ENCODE results near the gene PTGER1. TPM values are rescaled to one million over a fixed set of nuclear protein-coding genes. Genes with fewer than 3 reads are reported as not detected.

The PTGER1 gene
- total and polyA plus RNA-seq, 2 of the 13 experiments (the other 11 are each of a cell fraction or from before 2014, with no cell fraction given): 0.13 TPM; not detected in 1

DNA sequence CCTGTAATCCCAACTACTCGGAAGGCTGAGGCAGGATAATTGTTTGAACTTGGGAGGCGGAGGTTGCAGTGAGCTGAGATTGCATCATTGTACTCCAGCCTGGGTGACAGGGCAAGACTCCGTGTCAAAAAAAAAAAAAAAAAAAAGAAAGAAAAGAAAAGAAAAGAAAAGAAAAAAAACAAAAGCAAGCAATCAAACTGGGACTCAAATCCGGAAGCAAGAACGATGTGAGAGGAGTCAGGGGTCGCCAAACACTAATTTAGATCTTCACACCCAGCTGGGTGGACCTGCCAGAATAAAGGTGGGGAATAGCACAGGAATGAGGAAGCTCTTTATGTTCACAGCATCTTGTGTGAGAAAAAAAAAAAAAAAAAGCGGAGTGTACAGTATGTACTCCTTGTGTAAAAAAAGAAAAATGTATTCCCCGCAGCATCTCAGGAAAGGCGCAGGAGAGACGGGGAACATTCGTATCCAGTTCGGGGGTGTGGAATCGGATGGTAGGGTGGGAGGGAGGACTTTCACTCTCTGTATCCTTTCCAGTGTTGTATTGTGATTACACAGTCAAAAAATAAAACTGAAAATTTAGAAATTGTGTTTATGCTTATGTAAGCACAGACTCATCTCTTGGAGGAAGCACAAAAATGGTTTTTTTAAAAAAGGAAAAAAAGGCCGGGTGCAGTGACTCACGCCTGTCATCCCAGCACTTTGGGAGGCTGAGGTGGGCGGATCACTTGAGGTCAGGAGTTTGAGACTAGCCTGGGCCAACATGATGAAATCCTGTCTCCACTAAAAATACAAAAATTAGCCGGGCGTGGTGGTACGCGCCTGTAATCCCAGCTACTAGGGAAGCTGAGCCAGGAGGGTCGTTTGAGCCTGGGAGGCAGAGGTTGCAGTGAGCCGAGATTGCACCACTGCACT, 35.4 kb upstream of the PTGER1 start (continued):
- TF ChIP-seq KIAA2018 (CRISPR knock-in tag; IDR thresholded peaks at IDR 0.05; ENCODE audit: borderline replicate concordance): no peak
- no peak for TF ChIP-seq GATAD2A (CRISPR knock-in tag; IDR thresholded peaks at IDR 0.05)
- no peak for TF ChIP-seq TBX2 (CRISPR knock-in tag; IDR thresholded peaks at IDR 0.05; ENCODE audit: borderline replicate concordance)
- TF ChIP-seq JUN (CRISPR knock-in tag; IDR thresholded peaks at IDR 0.05): no peak
- TF ChIP-seq YEATS2 (CRISPR knock-in tag; IDR thresholded peaks at IDR 0.05; ENCODE audit: borderline replicate concordance): no peak
- no peak for TF ChIP-seq SRSF4 (IDR thresholded peaks at IDR 0.05; ENCODE audit: low read depth, low read length, poor library complexity, severe bottlenecking)
- TF ChIP-seq, protein P1, sequence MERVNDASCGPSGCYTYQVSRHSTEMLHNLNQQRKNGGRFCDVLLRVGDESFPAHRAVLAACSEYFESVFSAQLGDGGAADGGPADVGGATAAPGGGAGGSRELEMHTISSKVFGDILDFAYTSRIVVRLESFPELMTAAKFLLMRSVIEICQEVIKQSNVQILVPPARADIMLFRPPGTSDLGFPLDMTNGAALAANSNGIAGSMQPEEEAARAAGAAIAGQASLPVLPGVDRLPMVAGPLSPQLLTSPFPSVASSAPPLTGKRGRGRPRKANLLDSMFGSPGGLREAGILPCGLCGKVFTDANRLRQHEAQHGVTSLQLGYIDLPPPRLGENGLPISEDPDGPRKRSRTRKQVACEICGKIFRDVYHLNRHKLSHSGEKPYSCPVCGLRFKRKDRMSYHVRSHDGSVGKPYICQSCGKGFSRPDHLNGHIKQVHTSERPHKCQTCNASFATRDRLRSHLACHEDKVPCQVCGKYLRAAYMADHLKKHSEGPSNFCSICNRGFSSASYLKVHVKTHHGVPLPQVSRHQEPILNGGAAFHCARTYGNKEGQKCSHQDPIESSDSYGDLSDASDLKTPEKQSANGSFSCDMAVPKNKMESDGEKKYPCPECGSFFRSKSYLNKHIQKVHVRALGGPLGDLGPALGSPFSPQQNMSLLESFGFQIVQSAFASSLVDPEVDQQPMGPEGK (CRISPR knock-in tag; IDR thresholded peaks at IDR 0.05): peak; percentile 34; the same call in 1 of the 2 replicates
- no peak for TF ChIP-seq TERF1 (CRISPR knock-in tag; IDR thresholded peaks at IDR 0.05)
- TF ChIP-seq HNRNPK (IDR thresholded peaks at IDR 0.05; ENCODE audit: low read depth, low read length, poor library complexity, severe bottlenecking): no peak
- peak; percentile 20; the same call in 1 of the 2 replicates for TF ChIP-seq RARA (CRISPR knock-in tag; IDR thresholded peaks at IDR 0.05)
- peak in 1 of 2 experiments; percentile 84; a peak in 2 of 4 replicates for TF ChIP-seq ATF4 (CRISPR knock-in tag; IDR thresholded peaks at IDR 0.05)
- TF ChIP-seq ZNF761 (CRISPR knock-in tag; conservative IDR thresholded peaks at IDR 0.05): no peak
- peak; percentile 70 for TF ChIP-seq CEBPG (CRISPR knock-in tag; IDR thresholded peaks at IDR 0.05)
- no peak for TF ChIP-seq ZNF510 (CRISPR knock-in tag; IDR thresholded peaks at IDR 0.05; ENCODE audit: low read depth)
- TF ChIP-seq CCAR2 (optimal IDR thresholded peaks at IDR 0.05; ENCODE audit: low read depth, low read length): no peak
- TF ChIP-seq FOSL2 (CRISPR knock-in tag; IDR thresholded peaks at IDR 0.05): peak; percentile 81
